Endodermal cell (in vitro differentiated cells): ENCODE data around the gene SIM2. TPM values are rescaled to one million over a fixed set of nuclear protein-coding genes. Genes with fewer than 3 reads are reported as not detected.
A peak's percentile ranks its signal among the peaks of the same experiment; 100 is the strongest.

Experiments
- DNase-seq: peaks from one replicate; pipeline ENCODE4 v3.0.0-alpha.2; 2017
- H3K27ac ChIP-seq: 2 replicates; pipeline ENCODE4 v1.5.1; 2013; ENCODE audit warnings: mild to moderate bottlenecking, low read depth, low read length, moderate library complexity
- H3K27me3 ChIP-seq: 2 replicates; pipeline ENCODE4 v1.6.1; 2013; ENCODE audit warnings: mild to moderate bottlenecking, low read length, moderate library complexity; ENCODE audit not compliant: insufficient read depth, control insufficient read depth, poor library complexity, severe bottlenecking
- H3K36me3 ChIP-seq: 2 replicates; pipeline ENCODE4 v1.7.0; 2013; ENCODE audit warnings: mild to moderate bottlenecking, low read length, moderate library complexity; ENCODE audit not compliant: control insufficient read depth, insufficient read depth
- H3K4me1 ChIP-seq: one replicate; pipeline ENCODE4 v1.7.0; 2013; ENCODE audit warnings: low read length; ENCODE audit not compliant: control insufficient read depth, insufficient read depth
- H3K4me3 ChIP-seq: 2 replicates; pipeline ENCODE4 v1.5.1; 2013; ENCODE audit warnings: mild to moderate bottlenecking, low read length, moderate library complexity
- H3K9ac ChIP-seq: 2 replicates; pipeline ENCODE4 v1.6.1; 2013; ENCODE audit warnings: mild to moderate bottlenecking, low read length, moderate library complexity; ENCODE audit not compliant: poor library complexity, severe bottlenecking; ENCODE audit errors: extremely low read depth
- H3K9me3 ChIP-seq: 2 replicates; pipeline ENCODE4 v1.6.1; 2013; ENCODE audit warnings: mild to moderate bottlenecking, low read length, moderate library complexity; ENCODE audit not compliant: control insufficient read depth
- H3K27ac Mint-ChIP-seq: 2 replicates; pipeline ENCODE4 v1.8.0; 2020; ENCODE audit warnings: mixed read lengths
- H3K27me3 Mint-ChIP-seq: 2 replicates; pipeline ENCODE4 v1.8.0; 2021; ENCODE audit warnings: mild to moderate bottlenecking, mixed read lengths; ENCODE audit not compliant: insufficient read depth
- H3K36me3 Mint-ChIP-seq: 2 replicates; pipeline ENCODE4 v1.8.0; 2020; ENCODE audit warnings: low read depth, mixed read lengths
- H3K4me1 Mint-ChIP-seq: 2 replicates; pipeline ENCODE4 v1.8.0; 2020; ENCODE audit warnings: mixed read lengths
- H3K4me3 Mint-ChIP-seq: 2 replicates; pipeline ENCODE4 v1.8.0; 2020; ENCODE audit warnings: mild to moderate bottlenecking, moderate library complexity, mixed read lengths
- H3K9me3 Mint-ChIP-seq: 2 replicates; pipeline ENCODE4 v1.8.0; 2020; ENCODE audit warnings: mild to moderate bottlenecking, mixed read lengths
- CTCF ChIP-seq: fragments of 200-600 bp; sonication (generic); conservative IDR thresholded peaks from 2 replicates; pipeline ENCODE4 v1.5.0; 2021; ENCODE audit warnings: antibody characterized with exemption, mild to moderate bottlenecking
- WGBS, 2 experiments: methylation state at CpG; one replicate each; pipeline versions ENCODE4 v1.1.5 to v1.1.7; 2013; ENCODE audit warnings: missing lambda C conversion rate in 2 of 2, mixed read lengths in 1 of 2; ENCODE audit not compliant: insufficient coverage in 1 of 2, insufficient read length in 1 of 2; 5-methylcytosine and 5-hydroxymethylcytosine counted together
- total RNA-seq, 2 donors: library from RNA; stranded (reverse); fragmentation: NEBNext Ultra II Directional in 1 of 2; extraction: Animal tissue kit (Norgen Biotek cat#: 25700) in 1 of 2; gene quantifications; 2 replicates in 1 of 2; 3 replicates in 1 of 2; pipeline ENCODE4 v1.2.1, GENCODE V29; 2021

SIM2 gene
- total RNA-seq, 2 donors from 2014 or later, result not detected

- Mint-ChIP-seq H3K9me3 (no peaks in the 10 kb centered on the region), H3K36me3 (no peaks in the 10 kb centered on the region), H3K27ac (no peak overlapping the region), H3K4me1 (peaks cover 3% of the 10 kb centered on the region), H3K4me3 (no peak overlapping the region), H3K27me3 (peaks cover 31% of the 10 kb centered on the region)
- Histone ChIP-seq H3K9ac (no peak overlapping the region), H3K4me1 (no peaks in the 10 kb centered on the region), H3K27ac (no peak overlapping the region), H3K36me3 (no peaks in the 10 kb centered on the region), H3K4me3 (no peak overlapping the region), H3K9me3 (no peaks in the 10 kb centered on the region), H3K27me3 (peaks cover 16% of the 10 kb centered on the region)
- peak; percentile 82 for DNase-seq
- 18 to 46% methylated on average over 4 to 10 of the region's 11 CpGs for WGBS, 2 experiments
- peak; percentile 83 for TF ChIP-seq CTCF
Observed at GRCh38 chr21:36661511-36662309, 37.2 kb upstream of the SIM2 start.

- H3K27me3 Mint-ChIP-seq, result peaks cover 40% of the 10 kb centered on the region
- H3K4me3 Mint-ChIP-seq, result no peak overlapping the region
- WGBS, 2 experiments, result 70 to 83% methylated on average over 7 to 18 of the region's 18 CpGs
- no peak for TF ChIP-seq CTCF
- no peak overlapping the region for H3K27ac Mint-ChIP-seq
- no peaks in the 10 kb centered on the region for H3K9me3 Mint-ChIP-seq
- Histone ChIP-seq H3K9me3 (no peaks in the 10 kb centered on the region), H3K27me3 (peaks cover 16% of the 10 kb centered on the region), H3K4me1 (no peaks in the 10 kb centered on the region), H3K36me3 (no peaks in the 10 kb centered on the region), H3K4me3 (no peak overlapping the region), H3K27ac (no peak overlapping the region), H3K9ac (no peak overlapping the region)
- no peaks in the 10 kb centered on the region for H3K36me3 Mint-ChIP-seq
- H3K4me1 Mint-ChIP-seq, result peaks cover 3% of the 10 kb centered on the region
- no peak for DNase-seq
Observed at GRCh38 chr21:36663033-36663855, 35.7 kb upstream of the SIM2 start.

- Histone ChIP-seq H3K27ac (no peak overlapping the region), H3K9me3 (no peaks in the 10 kb centered on the region), H3K9ac (no peak overlapping the region), H3K36me3 (no peaks in the 10 kb centered on the region), H3K4me3 (no peak overlapping the region), H3K27me3 (peaks cover 16% of the 10 kb centered on the region), H3K4me1 (no peaks in the 10 kb centered on the region)
- no peaks in the 10 kb centered on the region for H3K36me3 Mint-ChIP-seq
- peaks cover 3% of the 10 kb centered on the region for H3K4me1 Mint-ChIP-seq
- no peak for TF ChIP-seq CTCF
- H3K27me3 Mint-ChIP-seq, result peaks cover 50% of the 10 kb centered on the region
- H3K4me3 Mint-ChIP-seq, result no peak overlapping the region
- no peak overlapping the region for H3K27ac Mint-ChIP-seq
- H3K9me3 Mint-ChIP-seq, result no peaks in the 10 kb centered on the region
- 87 to 100% methylated on average over 2 to 9 of the region's 9 CpGs for WGBS, 2 experiments
- DNase-seq, result no peak
Observed at GRCh38 chr21:36664662-36664990, 34.3 kb upstream of the SIM2 start.
